Activated CD8-positive, alpha-beta memory T cell treated with anti-CD3 and anti-CD28 coated beads for 1 hour (primary cell): ENCODE measurements around the gene DNAJB12.
"Not testable (repeated sequence)": the region's sequence is repeated elsewhere in the genome, so short reads cannot be mapped to it uniquely, and the experiment has no call there.

Experiments
- DNase-seq, 2 donors: peaks; one replicate each; pipeline ENCODE4 v3.0.0-alpha.2; 2020; ENCODE audit warnings: low read depth in 1 of 2; ENCODE audit errors: extremely low read depth in 1 of 2

Gene DNAJB12

DNA sequence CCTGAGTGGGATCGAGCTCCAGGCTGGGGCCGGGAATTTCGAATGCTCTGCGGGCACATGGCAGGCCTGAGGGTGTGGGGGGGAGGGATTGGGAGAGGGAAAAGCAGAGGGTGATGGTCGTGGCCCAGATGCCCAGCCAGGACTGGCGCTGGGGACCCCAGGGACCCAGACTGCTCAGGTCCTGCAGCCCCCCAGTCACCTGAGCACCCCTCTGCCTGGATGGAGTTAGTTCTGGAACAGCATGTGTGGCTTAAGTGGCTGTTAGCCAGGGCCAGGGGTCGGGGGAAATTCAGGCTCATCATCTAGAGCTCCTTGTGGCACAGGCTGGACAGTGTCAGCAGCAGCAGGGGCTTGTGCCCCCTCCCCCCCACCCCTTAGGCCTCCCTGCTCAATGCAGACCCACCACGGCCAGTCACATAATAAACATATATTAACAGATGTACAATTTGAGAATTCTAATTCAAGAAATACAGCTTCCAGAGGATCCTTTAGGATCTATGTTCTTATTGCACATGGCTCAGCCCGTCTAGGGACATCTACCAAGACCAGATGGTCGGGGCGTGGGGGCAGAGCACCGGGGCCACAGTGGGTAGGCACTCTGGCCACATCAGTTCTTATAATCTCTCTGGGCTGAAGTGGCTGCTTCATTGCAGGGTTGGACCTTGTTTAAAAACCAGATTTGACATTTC is 22.2 kb downstream of the DNAJB12 start:
- no peak for DNase-seq

DNA sequence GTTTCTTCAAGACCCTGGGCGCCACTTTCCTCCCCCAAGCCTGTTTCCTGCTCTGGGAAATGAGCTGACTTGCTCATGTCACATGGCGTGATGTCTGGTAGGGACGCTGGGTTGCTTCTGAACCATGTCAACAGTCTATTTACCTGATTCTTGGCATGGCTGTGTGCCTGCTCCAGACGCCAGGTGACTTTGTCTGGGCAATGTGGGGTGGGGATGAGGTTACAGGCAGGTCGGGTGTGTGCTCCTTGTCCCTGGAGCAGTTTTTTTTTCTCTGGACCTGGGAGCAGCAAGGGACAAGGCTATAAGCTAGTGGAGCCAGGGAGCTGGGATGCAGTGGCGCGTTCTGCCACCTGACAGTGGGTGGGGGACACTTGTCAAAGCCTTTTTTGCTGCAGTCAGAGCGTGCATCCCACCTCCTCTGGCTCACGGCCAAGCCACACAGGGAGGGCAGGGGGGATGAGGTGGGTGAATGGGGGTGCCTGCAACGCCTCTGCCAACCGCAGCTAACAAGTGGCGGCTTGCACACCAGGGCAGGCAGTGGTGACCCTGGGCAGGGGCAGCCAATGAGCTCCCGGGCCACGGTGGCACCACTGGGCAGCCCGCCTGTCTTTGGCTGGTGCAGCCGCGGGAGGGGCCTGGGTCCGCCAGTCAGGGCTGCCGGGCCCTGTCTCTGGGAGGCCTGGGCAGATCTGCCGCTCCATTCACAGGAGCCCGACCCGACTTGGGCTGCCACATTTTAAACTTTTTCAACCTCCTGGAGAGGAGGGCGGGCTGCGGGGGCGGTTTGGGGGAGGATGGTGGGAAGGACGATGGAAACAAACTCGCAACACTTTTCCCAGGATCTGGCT is 22.9 kb downstream of the DNAJB12 start:
- peak; percentile 73 to 88 for DNase-seq

DNA sequence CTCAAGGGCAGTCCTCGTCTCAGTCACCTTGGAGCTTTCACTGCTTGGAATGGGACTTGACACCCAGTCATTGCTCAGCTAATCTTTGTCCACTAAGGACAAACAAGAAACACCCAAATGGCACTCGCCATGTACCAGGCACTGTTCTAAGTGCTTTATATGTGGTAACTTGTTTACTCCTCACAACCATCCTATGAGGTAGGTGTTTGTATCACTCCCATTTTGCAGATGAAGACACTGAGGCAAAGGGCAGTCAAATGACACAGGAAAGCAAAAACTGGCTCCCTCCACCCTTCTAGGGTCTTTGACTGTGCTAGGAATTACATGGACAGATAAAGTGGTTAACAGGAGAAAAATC is 24.7 kb downstream of the DNAJB12 start:
- no peak for DNase-seq

DNA sequence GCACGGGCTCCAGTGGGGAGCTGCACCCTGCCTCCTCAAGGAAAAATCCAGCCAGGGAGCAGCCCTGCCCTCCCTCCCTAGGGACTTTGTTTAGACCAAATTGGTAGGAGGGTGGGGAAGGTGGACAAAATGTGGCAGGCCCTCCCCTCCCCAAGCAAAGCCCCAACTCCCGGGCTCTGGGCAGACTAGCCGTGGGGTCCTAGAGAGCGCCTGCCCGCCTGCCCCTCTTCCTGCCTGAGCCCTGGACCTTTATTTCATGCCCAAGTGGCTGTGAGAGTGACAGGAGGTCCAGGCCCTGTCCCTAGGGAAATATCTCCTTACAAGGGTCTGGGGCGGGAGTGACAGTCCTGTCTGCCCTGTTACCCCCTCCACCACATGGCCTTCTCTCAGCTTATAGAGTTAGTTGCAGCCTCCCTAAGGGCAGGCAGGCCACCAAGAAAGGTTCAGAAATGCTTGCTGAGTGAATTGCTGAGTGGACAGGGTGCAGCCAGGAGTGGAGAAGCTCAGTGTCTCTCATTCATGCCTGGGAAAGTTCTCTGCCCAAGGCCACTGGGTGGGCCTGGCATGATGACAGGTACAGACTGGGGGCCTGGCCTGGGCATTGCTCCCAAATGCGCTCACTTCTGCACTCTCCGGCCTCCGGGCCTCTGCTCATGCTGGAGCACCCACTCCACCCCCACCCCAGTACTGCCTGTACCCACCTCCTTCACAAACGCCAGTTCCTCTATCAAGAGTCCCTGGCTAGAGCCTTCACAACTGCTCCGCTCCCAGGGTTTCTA is 25.2 kb downstream of the DNAJB12 start:
- DNase-seq: no peak

DNA sequence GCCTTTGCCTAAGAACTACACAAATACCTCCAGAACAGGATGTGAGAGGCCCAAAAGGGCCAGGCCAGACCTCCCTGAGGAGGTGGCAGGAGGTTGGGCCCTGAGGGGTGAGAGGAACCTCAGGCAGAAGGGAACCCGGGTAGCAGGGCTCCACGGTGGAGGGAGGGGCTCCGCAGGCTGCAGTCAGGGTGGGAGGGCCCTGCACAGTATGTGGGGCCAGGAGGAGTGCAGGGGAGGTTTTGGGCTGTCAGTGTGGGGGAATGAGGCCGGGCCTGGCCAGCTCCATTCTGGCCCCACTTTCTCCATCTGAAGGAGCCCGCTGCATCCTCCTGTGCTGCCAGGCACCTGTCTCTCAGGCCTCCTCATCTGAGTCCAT is 25.9 kb downstream of the DNAJB12 start:
- DNase-seq: no peak

DNA sequence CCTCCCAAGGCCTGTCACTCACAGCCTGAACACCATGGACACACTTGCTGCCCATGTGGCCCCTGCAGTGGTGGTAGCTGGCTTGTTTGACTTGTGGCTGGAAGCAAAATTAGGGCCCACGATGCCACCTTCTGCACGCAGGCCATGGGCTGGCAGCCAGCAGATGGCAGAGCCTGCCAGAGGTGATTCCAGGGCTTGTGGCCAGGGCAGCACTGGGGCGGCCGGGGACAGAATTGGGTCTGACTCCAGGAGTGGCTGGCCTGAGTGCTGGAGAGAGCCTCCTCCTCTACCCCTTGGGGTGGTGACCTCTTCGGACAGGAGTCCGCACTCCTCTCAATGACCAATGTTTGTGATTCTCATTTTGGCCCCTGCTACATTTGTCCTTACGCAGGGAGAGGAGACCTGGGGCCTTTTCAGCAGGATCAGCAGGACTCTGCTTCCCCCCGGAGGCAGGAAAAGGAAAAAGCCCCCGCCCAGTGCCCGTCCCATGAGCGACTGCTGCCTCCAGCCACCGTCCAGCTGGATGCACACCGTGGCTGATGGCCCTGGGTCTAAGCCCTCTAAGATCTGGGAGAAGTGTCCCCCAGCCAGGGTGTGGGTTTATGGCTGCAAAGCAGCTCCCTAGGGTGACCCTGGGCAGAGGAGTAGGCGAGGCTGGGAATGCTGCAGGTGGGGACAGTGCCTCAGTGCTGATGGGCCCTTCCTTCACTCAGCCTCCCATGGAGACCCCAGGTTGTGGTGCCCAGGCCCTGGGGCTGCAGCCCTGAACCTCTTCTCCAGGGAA is 26.5 kb downstream of the DNAJB12 start:
- no peak for DNase-seq

DNA sequence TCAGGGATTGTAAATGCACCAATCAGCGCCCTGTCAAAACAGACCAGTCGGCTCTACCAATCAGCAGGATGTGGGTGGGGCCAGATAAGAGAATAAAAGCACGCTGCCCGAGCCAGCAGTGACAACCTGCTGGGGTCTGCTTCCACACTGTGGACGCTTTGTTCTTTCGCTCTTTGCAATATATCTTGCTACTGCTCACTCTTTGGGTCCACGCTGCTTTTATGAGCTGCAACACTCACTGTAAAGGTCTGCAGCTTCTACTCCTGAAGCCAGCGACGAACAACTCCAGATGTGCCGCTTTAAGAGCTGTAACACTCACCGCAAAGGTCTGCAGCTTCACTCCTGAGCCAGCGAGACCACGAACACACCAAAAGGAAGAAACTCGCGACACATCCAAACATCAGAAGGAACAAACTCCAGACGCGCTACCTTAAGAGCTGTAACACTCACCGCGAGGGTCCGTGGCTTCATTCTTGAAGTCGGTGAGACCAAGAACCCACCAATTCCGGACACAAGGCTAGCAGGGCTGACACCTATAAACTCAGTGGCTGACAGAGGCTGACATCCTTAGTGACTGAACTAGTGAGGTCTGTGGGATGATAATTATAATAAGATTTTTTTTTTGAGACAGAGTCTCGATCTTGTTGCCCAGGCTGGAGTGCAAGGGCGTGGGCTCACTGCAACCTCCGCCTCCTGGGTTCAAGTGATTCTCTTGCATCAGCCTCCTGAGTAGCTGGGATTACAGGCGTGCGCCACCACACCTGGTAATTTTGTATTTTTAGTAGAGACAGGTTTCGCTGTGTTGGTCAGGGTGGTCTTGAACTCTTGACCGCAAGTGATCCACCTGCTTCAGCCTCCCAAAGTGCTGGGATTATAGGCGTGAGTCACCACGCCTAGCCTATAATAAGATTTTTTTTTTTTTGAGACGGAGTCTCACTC is 27.8 kb downstream of the DNAJB12 start:
- DNase-seq: not testable (repeated sequence)

DNA sequence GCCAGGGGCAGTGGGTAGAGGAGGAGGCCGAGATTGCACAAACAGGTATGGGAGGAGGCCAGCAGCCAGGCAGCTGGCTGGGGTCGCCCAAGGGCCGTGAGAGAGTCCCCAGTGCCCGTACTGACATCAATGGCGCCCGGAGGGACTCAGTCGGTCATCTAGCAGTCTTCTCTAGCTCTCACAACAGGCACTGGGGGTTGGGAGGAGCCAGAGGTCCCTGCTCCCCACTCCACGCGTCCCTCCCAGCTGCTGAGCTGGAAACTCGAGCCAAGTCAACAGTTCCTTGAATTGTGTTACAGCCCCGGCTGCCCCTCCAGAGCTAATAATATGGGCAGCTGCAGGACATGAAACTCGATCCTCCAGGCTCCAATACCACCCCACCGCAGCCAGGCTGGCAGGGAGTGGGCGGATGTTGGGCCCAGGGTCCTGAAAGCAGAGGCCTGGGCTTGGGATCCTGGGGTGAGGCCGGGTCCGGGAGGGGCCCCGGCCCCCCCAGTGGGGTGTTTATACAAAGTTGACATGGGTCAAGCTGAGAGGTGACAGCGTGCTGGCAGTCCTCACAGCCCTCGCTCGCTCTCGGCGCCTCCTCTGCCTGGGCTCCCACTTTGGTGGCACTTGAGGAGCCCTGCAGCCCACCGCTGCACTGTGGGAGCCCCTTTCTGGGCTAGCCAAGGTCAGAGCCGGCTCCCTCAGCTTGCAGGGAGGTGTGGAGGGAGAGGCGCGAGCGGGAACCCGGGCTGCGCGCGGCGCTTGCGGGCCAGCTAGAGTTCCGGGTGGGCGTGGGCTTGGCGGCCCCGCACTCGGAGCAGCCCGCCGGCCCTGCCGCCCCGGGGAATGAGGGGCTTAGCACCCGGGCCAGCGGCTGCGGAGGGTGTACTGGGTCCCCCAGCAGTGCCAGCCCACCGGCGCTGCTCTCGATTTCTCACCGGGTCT is 29.2 kb downstream of the DNAJB12 start:
- DNase-seq: not testable (repeated sequence)

DNA sequence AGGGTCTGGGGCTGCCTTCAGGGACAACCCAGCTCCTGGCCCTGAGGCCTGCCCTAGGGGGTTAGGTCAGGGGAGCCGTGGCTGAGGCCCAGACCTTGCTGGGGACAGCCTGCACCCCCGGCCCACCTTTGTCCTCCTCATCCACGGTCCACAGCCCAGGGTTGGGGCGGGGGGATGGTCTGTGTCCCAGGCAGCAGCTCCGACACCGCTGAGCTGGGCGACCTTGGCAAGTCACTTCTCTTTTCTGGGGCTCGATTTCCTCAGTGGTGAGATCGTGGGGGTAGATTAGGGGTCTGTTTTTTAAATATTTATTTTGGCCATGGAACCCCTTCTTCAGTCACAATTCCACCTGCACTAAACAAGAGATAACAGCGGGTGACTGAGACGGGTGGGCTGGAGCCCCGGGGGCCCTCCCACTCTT is 30.9 kb downstream of the DNAJB12 start:
- no peak for DNase-seq

DNA sequence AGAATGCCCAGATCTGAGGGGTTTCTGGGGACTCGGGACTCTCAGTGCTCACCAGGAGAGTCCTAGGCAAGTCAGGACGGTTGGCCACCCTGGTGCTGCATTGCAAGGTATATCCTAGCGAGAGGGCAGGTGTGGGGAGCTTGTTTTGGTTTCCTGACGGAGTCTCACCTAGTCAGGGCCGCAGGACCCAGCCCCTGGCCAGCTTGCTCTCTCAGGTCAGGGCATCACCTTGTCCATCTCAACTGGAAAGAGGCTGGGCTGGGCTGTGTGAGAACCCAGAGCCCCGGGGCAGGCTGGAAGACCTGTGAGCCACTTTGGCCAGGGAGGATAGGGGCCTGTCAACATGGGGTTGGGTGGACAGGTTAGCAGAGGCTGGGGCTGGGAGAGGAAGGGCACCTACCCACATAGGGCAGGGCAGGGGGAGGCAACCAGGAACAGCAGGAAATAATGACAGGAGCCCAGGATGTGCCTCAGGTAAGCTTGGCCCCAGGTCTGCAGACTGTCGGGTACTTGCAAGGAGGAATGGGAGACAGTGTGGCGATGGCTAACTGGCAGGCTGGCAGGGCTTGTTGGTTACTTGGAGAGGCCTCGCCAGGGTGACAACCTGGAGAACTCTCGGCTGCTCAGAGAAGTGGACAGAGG is 31.5 kb downstream of the DNAJB12 start:
- no peak for DNase-seq

DNA sequence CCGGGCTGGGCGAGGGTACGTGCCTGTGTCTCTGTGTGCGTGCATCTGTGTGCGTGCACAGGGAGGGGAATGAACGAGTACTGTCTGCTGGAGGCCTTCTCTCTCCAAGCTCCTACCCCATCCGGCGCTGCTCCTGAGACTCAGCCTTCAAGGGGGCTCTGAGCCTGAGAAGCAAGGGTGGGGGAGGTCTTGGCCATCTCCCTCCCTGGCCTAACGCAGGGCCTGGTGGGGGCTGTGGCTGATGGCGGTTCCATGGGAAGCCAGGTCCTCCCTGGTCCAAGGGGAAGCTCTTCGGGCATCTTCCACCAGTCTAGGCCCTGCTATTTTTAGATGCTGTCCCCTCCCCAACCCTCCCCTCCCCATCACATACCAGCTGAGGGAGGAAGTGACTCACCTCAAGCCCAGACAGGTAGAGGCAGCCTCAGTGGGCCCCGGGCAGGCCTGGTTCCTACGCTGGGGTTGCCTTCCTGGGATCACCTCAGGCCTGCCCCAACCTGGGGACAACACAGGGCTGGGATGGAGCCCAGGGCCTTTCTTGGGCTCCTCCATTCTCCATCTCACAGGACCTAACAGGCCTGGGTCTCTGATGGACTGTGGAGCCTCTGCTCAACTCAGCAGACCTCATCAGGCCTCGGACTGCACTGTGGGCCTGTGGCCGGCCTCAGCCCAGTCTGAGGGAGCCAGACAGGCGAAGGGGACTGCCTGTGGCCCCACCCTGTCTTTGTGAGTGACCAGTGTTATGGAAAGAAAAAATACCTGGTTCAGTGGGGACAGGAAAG is 32.2 kb downstream of the DNAJB12 start:
- DNase-seq: peak in 1 of 2 donors; percentile 36

DNA sequence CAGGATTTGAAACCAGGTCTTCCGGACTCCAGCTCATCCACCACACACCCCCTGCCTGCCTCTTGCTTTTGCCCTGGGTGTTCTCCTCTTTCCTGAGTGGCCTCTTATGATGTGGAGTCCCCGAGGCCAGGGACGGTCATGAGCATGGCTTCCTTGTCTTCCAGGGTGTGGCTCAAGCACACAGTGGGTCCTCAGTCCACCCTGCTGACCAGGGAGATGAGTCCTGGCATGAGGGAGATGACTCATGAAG is 32.8 kb downstream of the DNAJB12 start:
- DNase-seq: no peak

DNA sequence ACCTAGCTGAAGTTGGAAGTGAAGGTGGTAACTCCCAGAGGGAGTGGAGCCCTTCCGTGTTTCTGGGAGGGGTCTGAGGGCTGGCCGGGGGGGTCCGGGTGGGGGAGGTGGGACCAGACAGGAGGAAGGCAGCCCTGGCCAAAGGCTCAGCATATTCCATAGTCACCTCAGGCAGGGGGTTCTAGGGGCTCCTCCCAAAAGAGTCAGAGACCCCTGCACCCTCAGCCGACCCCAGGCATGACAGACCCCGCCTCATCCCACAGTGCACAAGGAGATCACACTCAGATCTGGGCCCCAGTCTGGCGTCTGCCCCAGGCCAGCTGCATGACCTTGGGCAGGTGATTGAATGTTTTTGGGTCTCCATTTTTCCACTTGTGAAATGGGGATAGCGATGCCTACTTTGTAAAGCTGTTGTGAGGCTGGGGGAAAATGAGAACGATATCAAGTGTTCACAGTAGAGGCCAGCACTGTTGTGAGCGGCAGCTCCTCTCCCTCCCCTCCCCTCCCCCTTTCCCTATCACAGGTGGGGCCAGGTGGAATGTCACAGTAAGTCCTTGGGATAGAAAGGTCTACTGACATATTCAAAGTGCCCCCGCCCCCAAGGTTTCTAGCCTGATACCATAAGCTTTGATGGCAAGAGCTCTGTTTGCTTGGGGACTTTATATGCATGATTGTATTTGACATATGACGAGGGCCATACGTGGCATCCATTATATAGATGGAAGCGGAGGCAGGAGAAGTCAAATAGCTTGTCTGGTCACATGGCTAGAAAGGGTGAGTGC is 33.3 kb downstream of the DNAJB12 start:
- no peak for DNase-seq

DNA sequence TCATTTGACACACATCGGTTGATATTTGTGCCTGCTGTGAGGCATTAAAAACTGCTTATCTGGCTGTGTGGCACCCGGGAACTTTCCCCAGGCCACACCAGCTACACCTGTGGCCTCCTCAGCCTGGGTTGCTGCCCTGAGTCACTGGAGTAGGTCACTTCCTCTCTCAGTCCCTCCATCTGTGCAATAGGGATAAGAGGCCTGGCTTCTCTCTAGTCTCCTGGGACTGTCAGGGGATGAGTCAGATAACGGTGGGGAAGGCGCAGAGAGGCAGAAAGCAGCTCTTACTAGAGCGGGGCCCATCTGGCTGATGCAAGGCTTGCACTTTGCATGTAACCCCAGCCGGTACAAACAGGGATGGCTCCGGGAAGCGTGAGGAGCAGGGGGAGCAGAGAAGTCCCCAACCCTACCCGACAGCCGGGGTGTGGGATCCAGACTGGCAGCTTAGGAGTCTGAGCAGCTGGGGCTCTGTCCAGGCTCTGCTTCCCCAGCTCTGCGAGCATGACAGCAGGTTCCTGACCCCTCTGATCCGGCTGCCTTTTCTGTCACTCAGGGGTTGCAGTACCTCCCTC is 34.0 kb downstream of the DNAJB12 start:
- no peak for DNase-seq

DNA sequence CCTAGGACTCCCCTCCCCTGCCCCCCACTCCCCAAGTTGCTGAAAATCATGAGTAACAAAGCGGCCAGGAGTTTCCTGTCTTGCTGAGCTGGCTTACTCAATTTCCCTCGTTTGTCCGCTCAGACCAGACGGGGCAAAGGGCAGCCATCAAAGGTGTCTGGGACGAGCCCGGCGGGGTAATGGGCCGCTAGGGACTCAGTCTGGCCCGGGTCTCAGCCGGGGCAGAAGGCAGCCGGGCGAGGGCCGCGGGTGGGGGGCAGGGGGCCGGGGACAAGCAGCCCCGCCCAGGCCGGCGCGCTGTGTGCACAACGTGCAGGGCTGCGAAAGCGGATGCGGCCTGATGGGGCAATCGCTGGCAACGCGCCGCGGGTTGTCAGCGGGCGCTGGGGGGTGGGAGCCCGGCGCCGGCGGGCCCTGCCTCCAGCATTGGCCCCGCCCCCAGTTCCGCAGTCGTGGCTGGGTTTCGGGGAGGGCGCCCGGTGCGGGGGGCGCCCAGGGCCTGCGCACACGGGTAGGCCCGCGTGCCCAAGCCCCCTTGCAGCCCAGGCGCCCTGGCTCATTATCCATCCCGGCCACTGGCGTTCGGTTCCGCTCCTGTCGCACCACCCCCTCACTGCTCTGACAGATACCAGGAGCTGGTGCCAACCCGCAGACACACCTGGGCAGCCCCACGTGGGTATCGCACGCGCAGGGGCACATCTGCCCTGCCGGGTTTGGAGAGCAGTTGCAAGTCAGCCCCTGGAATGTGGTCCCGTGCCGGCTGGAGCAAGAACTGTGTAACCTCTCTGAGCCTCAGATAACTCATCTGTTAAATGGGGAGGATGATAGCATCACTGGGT is 35.1 kb downstream of the DNAJB12 start:
- peak in 1 of 2 donors; percentile 75 for DNase-seq
